RWPE2 (cell line): ENCODE data around the gene TMEM176A.

Experiments used
- ATAC-seq: fragments of 200-7000 bp; cut with Tn5 transposase; 3 replicates; pipeline ENCODE4 v1.9.1; 2021; ENCODE audit warnings: low read depth
- DNase-seq: peaks from one replicate; pipeline ENCODE4 v3.0.0-alpha.2; 2020; ENCODE audit warnings: low spot score
- H3K27ac ChIP-seq: fragments of 450-650 bp; 2 replicates; pipeline ENCODE4 v1.5.1; 2017; ENCODE audit warnings: mild to moderate bottlenecking; ENCODE audit not compliant: poor library complexity, severe bottlenecking
- H3K27me3 ChIP-seq: fragments of 250-450 bp; sonication (Bioruptor Pico); 2 replicates; pipeline ENCODE4 v1.5.1; 2021; ENCODE audit warnings: mild to moderate bottlenecking, moderate library complexity; ENCODE audit not compliant: insufficient read depth, poor library complexity, severe bottlenecking
- H3K36me3 ChIP-seq: fragments of 250-450 bp; sonication (Bioruptor Pico); 2 replicates; pipeline ENCODE4 v1.5.1; 2020; ENCODE audit warnings: low read depth, mild to moderate bottlenecking, moderate library complexity
- H3K4me1 ChIP-seq: fragments of 250-450 bp; sonication (Bioruptor Pico); 2 replicates; pipeline ENCODE4 v1.5.1; 2021; ENCODE audit warnings: mild to moderate bottlenecking, moderate library complexity; ENCODE audit not compliant: insufficient read depth, poor library complexity, severe bottlenecking
- H3K4me3 ChIP-seq: fragments of 250-450 bp; sonication (Bioruptor Pico); 2 replicates; pipeline ENCODE4 v1.5.1; 2021; ENCODE audit warnings: mild to moderate bottlenecking, moderate library complexity; ENCODE audit not compliant: severe bottlenecking
- H3K9me3 ChIP-seq: fragments of 250-450 bp; sonication (Bioruptor Pico); 2 replicates; pipeline ENCODE4 v1.5.1; 2021; ENCODE audit warnings: mild to moderate bottlenecking, moderate library complexity; ENCODE audit not compliant: severe bottlenecking
- CTCF ChIP-seq: fragments of 450-650 bp; IDR thresholded peaks from one replicate; pipeline ENCODE4 v1.5.1; 2017; ENCODE audit warnings: mild to moderate bottlenecking, moderate library complexity; ENCODE audit not compliant: poor library complexity, severe bottlenecking

TMEM176A gene

GRCh38 chr7:150787321-150788281, 13.0 kb upstream of the TMEM176A start:
- ATAC-seq, result no peak
- Histone ChIP-seq H3K27me3 (peaks cover 27% of the 10 kb centered on the region), H3K27ac (no peak overlapping the region), H3K4me1 (no peaks in the 10 kb centered on the region), H3K4me3 (no peak overlapping the region), H3K36me3 (no peaks in the 10 kb centered on the region), H3K9me3 (no peaks in the 10 kb centered on the region)
- TF ChIP-seq CTCF, result no peak
- no peak for DNase-seq

- H3K4me1 ChIP-seq, result no peaks in the 10 kb centered on the region
- no peak for ATAC-seq
- no peak for DNase-seq
- no peak overlapping the region for H3K27ac ChIP-seq
- peaks cover 27% of the 10 kb centered on the region for H3K27me3 ChIP-seq
- H3K36me3 ChIP-seq, result no peaks in the 10 kb centered on the region
- no peaks in the 10 kb centered on the region for H3K9me3 ChIP-seq
- no peak for TF ChIP-seq CTCF
- no peak overlapping the region for H3K4me3 ChIP-seq
These were observed 11.9 kb upstream of the TMEM176A start for GRCh38 chr7:150788474-150789269.

- no peak overlapping the region for H3K27ac ChIP-seq
- no peak for ATAC-seq
- DNase-seq, result no peak
- H3K36me3 ChIP-seq, result no peaks in the 10 kb centered on the region
- no peaks in the 10 kb centered on the region for H3K9me3 ChIP-seq
- no peak overlapping the region for H3K4me3 ChIP-seq
- H3K4me1 ChIP-seq, result no peaks in the 10 kb centered on the region
- peaks cover 30% of the 10 kb centered on the region for H3K27me3 ChIP-seq
- TF ChIP-seq CTCF, result no peak
These were observed 10.0 kb upstream of the TMEM176A start for GRCh38 chr7:150790416-150791075.

GRCh38 chr7:150791304-150791703, 9.3 kb upstream of the TMEM176A start:
- DNase-seq (no peak), ATAC-seq (no peak)
- no peak overlapping the region for H3K27ac ChIP-seq
- TF ChIP-seq CTCF, result no peak
- H3K4me3 ChIP-seq, result no peak overlapping the region
- H3K27me3 ChIP-seq, result peaks cover 33% of the 10 kb centered on the region
- no peaks in the 10 kb centered on the region for H3K9me3 ChIP-seq
- no peaks in the 10 kb centered on the region for H3K4me1 ChIP-seq
- H3K36me3 ChIP-seq, result no peaks in the 10 kb centered on the region
